GM21619 (cell line): ENCODE data around the gene NFYC.

ENCODE experiments used
- ATAC-seq: cut with Tn5 transposase; IDR thresholded peaks from one replicate; pipeline ENCODE4 v1.9.1; 2021; ENCODE audit not compliant: unreplicated experiment

NFYC gene

GRCh38 chr1:40794974-40795715, 103.6 kb downstream of the NFYC start:
- no peak for ATAC-seq

GRCh38 chr1:40795811-40796586, 104.5 kb downstream of the NFYC start:
- ATAC-seq = no peak

GRCh38 chr1:40796939-40797667, 105.6 kb downstream of the NFYC start:
- ATAC-seq = no peak

GRCh38 chr1:40797668-40798010, 106.1 kb downstream of the NFYC start:
- no peak for ATAC-seq

- no peak for ATAC-seq
Measured at GRCh38 chr1:40798366-40799281, 107.1 kb downstream of the NFYC start.

- ATAC-seq = no peak
Measured at GRCh38 chr1:40799351-40799867, 107.9 kb downstream of the NFYC start.

- ATAC-seq = no peak
Measured at GRCh38 chr1:40801742-40802077, 110.2 kb downstream of the NFYC start.

- peak; percentile 59 for ATAC-seq
Measured at GRCh38 chr1:40802078-40802741, 110.7 kb downstream of the NFYC start.

GRCh38 chr1:40802742-40803113, 111.2 kb downstream of the NFYC start:
- ATAC-seq = no peak

GRCh38 chr1:40803447-40803846, 111.9 kb downstream of the NFYC start:
- no peak for ATAC-seq

- no peak for ATAC-seq
Measured at GRCh38 chr1:40803902-40804301, 112.4 kb downstream of the NFYC start.

- ATAC-seq = no peak
Measured at GRCh38 chr1:40806240-40806639, 114.7 kb downstream of the NFYC start.

- ATAC-seq = no peak
Measured at GRCh38 chr1:40806731-40807695, 115.5 kb downstream of the NFYC start.

- ATAC-seq = no peak
Measured at GRCh38 chr1:40808002-40808401, 116.5 kb downstream of the NFYC start.

- no peak for ATAC-seq
Measured at GRCh38 chr1:40808444-40808843, 116.9 kb downstream of the NFYC start.

GRCh38 chr1:40808909-40809308, 117.4 kb downstream of the NFYC start:
- ATAC-seq = no peak

- no peak for ATAC-seq
Measured at GRCh38 chr1:40810927-40811326, 119.4 kb downstream of the NFYC start.

- no peak for ATAC-seq
Measured at GRCh38 chr1:40815420-40815819, 123.9 kb downstream of the NFYC start.

GRCh38 chr1:40817791-40818263, 126.3 kb downstream of the NFYC start:
- no peak for ATAC-seq
